ENCODE results near the gene GRPEL1.

Gene GRPEL1

GRCh38 chr4:7050481-7051143, 17.3 kb downstream of the GRPEL1 start:
- Histone ChIP-seq H3K27me3 (ENCODE audit: insufficient read depth, poor library complexity, severe bottlenecking) (no peaks in the 10 kb centered on the region), H3K4me3 (replicated peaks; ENCODE audit: insufficient read depth, low read length) (no peak overlapping the region), H3K27ac (replicated peaks) (no peak overlapping the region)
- TF ChIP-seq GABPA (IDR thresholded peaks at IDR 0.05; ENCODE audit: low read depth) (no peak), SPI1 (IDR thresholded peaks at IDR 0.05; ENCODE audit: borderline replicate concordance, low read depth) (no peak), POLR2AphosphoS5 (IDR thresholded peaks at IDR 0.05; ENCODE audit: low read depth) (no peak), CTCF (IDR thresholded peaks at IDR 0.05; ENCODE audit: insufficient read depth, low read length) (no peak)
- DNase-seq (ENCODE audit: low read depth in 1 of 2, low spot score in 1 of 2): no peak

GRCh38 chr4:7049739-7050138, 18.1 kb downstream of the GRPEL1 start:
- TF ChIP-seq GABPA (IDR thresholded peaks at IDR 0.05; ENCODE audit: low read depth): no peak
- DNase-seq (ENCODE audit: low read depth in 1 of 2, low spot score in 1 of 2): no peak
- Histone ChIP-seq H3K27me3 (ENCODE audit: insufficient read depth, poor library complexity, severe bottlenecking) (no peaks in the 10 kb centered on the region), H3K27ac (replicated peaks) (no peak overlapping the region), H3K4me3 (replicated peaks; ENCODE audit: insufficient read depth, low read length) (no peak overlapping the region)

- Histone ChIP-seq H3K4me3 (replicated peaks; ENCODE audit: insufficient read depth, low read length) (no peak overlapping the region), H3K27me3 (ENCODE audit: insufficient read depth, poor library complexity, severe bottlenecking) (no peaks in the 10 kb centered on the region), H3K27ac (replicated peaks) (no peak overlapping the region)
- TF ChIP-seq GABPA (IDR thresholded peaks at IDR 0.05; ENCODE audit: low read depth) (no peak), REST (IDR thresholded peaks at IDR 0.05; ENCODE audit: insufficient replicate concordance, low read depth) (no peak), POLR2AphosphoS5 (IDR thresholded peaks at IDR 0.05; ENCODE audit: low read depth) (no peak), SPI1 (IDR thresholded peaks at IDR 0.05; ENCODE audit: borderline replicate concordance, low read depth) (no peak), CTCF (IDR thresholded peaks at IDR 0.05; ENCODE audit: insufficient read depth, low read length) (no peak)
- DNase-seq (ENCODE audit: low read depth in 1 of 2, low spot score in 1 of 2): no peak
These were observed 18.6 kb downstream of the GRPEL1 start for GRCh38 chr4:7049295-7049694.

GRCh38 chr4:7048642-7049041, 19.2 kb downstream of the GRPEL1 start:
- no peaks in the 10 kb centered on the region for H3K27me3 ChIP-seq (ENCODE audit: insufficient read depth, poor library complexity, severe bottlenecking)
- H3K27ac ChIP-seq (replicated peaks): no peak overlapping the region
- TF ChIP-seq GABPA (IDR thresholded peaks at IDR 0.05; ENCODE audit: low read depth): no peak
- no peak for TF ChIP-seq SPI1 (IDR thresholded peaks at IDR 0.05; ENCODE audit: borderline replicate concordance, low read depth)
- no peak for TF ChIP-seq CTCF (IDR thresholded peaks at IDR 0.05; ENCODE audit: insufficient read depth, low read length)
- no peak for TF ChIP-seq REST (IDR thresholded peaks at IDR 0.05; ENCODE audit: insufficient replicate concordance, low read depth)
- TF ChIP-seq POLR2AphosphoS5 (IDR thresholded peaks at IDR 0.05; ENCODE audit: low read depth): no peak
- no peak for DNase-seq (ENCODE audit: low read depth in 1 of 2, low spot score in 1 of 2)
- no peak overlapping the region for H3K4me3 ChIP-seq (replicated peaks; ENCODE audit: insufficient read depth, low read length)

Data from HL-60 (cell line).